Measurements from ENCODE around the gene XYLB.

XYLB gene

DNA sequence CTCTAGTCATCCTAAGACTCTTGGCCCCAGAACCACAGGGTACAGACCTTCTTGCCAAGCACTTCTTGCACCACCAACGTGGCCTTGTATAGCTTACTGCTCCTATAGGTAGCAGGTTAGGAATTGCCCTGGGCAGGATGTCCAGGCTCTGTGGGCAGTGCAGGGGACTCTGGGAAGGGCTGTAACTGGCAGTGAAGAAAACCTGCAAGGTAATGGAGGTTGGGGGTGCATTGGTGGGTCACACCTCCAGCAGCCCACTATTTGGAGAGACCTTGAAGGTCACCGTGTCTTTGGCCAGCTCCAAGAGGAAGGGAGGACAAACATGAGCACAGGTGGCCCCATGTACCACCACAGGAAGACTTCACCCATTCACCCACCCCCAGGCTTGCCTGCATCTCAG, 21.3 kb upstream of the XYLB start:
- DNase-seq = no peak

- no peak for DNase-seq
Observed at GRCh38 chr3:38327335-38328009, 19.1 kb upstream of the XYLB start.

GRCh38 chr3:38331257-38332022, 15.1 kb upstream of the XYLB start:
- DNase-seq = no peak

- no peak for DNase-seq
Observed at GRCh38 chr3:38332201-38332600, 14.4 kb upstream of the XYLB start.

DNA sequence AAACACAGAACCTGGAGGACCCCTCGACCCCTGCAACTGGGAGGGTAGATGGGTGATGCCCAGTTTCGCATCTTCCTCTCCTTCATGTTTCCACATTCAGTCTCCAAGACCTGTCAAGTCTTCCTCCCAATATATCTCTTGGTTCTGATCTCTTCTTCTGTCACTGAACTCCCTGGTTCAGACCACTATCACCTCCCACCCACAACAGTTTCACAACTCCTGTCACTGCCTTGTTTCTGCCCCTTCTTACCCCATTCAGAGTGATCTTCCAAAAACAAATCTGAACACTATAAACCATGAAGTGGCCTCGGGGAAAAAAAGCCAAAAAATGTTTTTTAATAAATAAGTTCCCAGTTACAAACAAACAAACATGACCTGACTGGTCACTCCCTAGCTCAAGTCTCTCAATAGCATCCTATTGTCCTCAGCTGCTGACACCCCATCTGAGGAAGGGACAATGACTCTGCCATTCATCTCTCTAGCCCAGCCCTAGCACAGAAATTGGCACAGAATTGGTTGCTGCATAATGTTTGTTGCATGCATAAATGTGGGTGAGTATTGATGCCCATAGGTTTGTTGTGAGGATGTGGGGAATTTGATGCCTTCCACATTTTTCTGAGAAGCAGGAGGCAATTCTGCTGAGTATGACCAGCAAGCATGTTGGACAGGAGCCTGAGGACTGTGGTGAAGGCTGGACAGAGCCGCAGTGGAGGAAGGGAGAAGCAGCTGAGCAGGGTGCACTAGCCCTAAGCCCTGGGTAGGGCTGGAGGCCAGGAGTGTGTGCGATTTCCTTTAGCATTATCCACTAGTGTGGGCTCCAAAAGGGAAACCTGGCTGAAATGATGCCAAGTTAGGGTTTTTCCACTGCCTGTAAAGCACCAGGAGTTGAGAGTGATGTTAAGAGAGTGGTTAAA, 12.2 kb upstream of the XYLB start:
- DNase-seq = no peak

- DNase-seq = no peak
Observed at GRCh38 chr3:38335263-38335662, 11.3 kb upstream of the XYLB start.

- DNase-seq = no peak
Observed at GRCh38 chr3:38337703-38338102, 8.9 kb upstream of the XYLB start.

DNA sequence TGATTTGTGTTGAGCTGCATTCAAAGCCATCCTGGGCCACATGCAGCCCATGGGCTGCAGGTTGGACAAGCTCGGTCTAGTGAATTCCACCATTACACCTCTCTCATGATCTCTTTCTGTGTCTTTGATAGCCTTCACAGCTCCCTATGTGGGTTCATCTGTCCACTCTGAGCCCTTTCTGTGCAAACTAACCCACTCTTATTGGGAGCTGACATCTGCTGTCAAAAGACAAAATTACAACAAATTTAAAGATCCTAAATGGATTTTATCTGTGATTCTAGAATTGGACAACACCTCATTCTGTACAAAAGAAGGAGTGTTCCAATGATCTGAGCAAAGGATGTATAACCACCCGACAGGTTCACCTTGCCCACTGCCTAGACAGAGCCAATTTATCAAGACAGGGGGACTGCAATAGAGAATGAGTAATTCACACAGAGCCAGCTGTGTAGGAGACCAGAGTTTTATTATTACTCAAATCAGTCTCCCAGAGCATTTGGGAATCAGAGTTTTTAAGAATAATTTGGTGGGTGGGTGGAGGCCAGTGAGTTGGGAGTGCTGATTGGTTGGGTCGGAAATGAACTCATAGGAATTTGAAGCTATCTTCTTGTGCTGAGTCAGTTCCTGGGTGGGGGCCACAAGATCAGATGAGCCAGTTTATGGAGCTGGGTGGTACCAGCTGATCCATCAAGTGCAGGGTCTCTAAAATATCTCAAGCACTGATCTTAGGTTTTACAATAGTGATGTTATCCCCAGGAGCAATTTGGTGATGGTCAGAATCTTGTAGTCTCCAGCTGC, 2.6 kb upstream of the XYLB start:
- DNase-seq = no peak

- no peak for DNase-seq
Observed at GRCh38 chr3:38345879-38346586, 552 bp upstream of the XYLB start.

- DNase-seq = no peak
Observed at GRCh38 chr3:38347421-38348200, 1.0 kb downstream of the XYLB start.

DNA sequence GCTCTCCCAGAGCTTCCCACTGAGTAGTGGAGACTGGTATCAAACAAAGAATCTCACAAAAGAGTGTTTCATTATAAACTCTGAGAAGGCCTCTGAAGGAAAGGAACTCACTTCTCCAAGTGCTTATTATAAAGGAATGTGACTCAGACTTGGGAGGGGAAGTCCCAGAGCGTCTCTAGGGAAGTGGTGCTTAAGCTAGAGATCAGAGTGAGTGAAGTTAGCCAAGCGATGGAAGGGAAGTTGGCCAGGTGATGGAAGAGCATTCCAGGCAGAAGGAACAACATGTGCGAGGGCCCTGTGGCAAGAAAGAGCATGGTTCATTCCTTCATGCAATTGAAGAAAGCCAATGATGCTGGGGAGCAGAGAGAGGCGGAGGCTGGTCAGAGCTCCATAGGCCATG, 2.3 kb downstream of the XYLB start:
- DNase-seq = no peak

- no peak for DNase-seq
Observed at GRCh38 chr3:38349684-38350359, 3.2 kb downstream of the XYLB start.

DNA sequence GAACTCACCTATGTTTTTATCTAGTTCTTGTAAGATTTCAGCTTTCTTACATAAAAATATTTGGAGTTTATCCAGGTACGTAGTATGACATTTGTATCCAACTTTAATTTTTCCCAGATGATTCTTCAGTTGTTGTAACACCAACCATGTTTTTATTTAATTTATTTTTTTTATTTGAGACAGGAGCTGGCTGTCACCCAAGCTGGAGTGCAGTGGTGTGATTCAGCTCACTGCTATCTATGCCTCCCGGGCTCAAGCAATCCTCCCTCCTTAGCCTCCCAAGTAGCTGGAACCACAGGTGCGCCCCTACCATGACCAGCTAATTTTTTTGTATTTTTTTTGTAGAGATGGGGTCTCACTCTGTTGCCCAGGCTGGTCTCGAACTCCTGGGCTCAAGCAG, 6.6 kb downstream of the XYLB start:
- DNase-seq = no peak

DNA sequence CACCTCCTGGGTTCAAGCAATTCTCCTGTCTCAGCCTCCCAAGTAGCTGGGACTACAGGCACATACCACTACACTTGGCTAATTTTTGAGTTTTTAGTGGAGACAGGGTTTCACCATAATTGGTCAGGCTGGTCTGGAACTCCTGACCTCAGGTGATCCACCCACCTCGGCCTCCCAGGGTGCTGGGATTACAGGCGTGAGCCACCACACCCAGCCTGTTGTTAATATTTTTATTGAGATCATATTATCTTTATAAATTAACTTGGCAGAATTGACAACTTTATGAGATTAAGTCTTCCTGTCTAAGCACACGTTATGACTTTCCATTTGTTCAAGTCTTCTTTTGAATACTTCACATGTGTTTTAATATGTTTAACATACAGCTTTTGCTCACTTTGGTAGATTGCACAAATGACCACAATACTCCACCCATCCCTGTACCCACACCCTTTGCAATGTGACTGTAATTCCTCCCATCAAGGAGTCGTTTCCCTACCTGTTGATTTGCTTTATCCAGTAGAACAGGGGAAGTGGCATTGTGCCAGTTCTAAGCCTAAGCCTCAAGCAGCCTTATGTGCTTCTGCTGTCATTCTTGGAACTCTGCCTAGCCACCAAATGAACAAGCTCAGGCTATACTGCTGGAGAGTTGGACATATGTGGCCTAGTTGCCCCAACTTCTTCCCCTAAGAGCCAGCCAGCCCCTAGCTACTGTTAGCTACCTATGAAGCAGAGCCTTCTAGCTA, 8.2 kb downstream of the XYLB start:
- DNase-seq = no peak

DNA sequence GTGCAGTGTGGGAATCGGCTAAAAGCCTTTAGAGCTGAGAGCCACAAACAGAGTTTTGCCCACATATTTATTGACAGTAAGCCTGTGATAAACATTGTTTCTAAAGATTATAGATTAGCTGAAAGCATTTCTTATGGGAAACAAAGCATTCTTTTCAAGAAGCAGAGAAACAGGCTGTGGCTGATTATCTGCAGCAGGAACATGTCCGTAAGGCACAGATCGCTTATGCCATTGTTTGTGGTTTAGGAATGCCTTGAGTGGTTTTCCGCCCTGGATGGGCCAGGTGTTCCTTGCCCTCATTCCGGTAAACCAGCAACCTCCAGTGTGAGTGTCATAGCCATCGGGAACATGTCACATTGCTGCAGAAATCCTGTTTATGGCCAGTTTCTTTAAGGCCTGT, 12.5 kb downstream of the XYLB start:
- no peak for DNase-seq

DNA sequence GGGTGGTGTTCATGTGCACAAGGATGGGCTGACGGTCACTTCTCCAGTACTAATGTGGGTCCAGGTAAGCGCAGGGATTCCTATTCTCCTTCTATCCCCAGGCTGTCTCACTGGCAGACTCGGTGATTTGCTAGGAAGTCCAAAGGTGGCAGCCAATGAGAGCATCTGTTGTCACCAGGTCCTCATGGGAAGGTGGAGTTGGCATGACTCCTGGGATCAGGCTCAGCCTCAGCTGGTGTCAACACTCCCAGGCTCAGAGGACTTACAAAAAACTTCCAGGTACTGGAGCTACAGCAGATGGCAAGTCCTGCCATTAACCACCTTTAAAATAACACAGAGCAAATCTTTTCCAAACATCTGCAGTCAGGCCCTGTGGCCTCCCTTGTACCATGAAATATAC, 13.8 kb downstream of the XYLB start:
- no peak for DNase-seq

GRCh38 chr3:38361496-38361895, 14.9 kb downstream of the XYLB start:
- DNase-seq = no peak

DNA sequence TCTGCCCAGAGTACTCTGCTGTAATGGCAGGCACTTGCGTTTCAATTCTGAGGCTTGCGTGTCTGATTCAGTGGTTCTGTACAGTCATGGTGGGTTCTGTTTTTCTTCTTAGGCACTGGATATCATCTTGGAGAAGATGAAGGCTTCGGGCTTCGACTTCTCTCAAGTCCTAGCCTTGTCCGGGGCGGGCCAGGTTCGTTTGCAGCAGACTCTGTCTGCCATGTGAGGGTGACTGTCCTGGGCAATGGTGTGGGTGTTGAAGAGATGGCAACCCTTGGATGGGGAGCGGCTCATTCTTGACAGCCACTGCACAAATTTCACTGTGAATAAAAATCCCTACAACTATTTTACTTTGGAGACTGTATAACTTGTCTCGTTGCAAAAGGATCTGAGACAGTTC, 16.2 kb downstream of the XYLB start:
- DNase-seq = no peak

DNA sequence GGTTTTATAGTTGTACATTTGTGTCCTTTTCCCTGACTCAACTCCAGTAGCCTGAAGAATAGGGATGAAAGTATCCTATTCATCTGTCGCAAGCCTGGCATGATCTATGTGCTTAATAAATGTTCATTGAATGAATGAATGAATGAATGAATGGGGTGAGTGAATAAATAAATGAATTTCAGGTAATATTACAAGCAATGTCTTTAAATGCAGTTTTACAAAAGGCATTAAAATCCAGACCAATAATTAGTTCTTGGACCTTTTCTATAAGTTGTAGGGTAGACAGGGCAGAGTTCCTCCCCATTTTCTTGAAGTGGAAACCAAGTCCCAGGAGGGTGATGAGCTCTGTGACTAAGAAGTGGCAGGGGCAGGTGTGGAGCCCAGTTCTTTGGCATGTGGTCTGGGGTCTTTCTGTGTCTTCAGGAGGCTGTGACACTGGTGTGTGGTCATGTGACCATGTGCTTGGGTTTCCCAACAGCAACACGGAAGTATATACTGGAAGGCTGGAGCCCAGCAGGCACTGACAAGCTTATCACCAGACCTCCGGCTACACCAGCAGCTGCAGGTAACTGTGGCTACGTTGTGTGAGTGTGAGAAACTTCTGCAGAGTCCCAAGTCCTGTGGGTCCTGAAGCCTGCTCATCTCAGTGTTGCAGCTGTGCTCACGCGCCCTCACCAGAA, 18.3 kb downstream of the XYLB start:
- DNase-seq = no peak
